OCI-LY3 (cell line): ENCODE data around the gene TRPV6.

Experiments
- CTCF ChIP-seq: fragments of 200-600, 300-600 bp; sonication (generic); IDR thresholded peaks from 2 replicates; pipeline ENCODE4 v1.5.1; 2014; ENCODE audit warnings: antibody characterized with exemption, low read length, low read depth
- EZH2phosphoT487 ChIP-seq: fragments of 200-600 bp; shearing (Covaris generic); IDR thresholded peaks from 2 replicates; pipeline ENCODE4 v1.6.1; 2018; ENCODE audit warnings: antibody characterized with exemption, mixed run types, low read depth

- no peak for TF ChIP-seq CTCF
- no peak for TF ChIP-seq EZH2phosphoT487
These were observed 41.7 kb upstream of the TRPV6 start for GRCh38 chr7:142927085-142927745.
